Measurements from ENCODE around the gene EVI5. TPM values are rescaled to one million over a fixed set of nuclear protein-coding genes. Genes with fewer than 3 reads are reported as not detected.

The EVI5 gene
- total RNA-seq, 2 donors from 2014 or later = 20.8 to 29.0 TPM

DNA sequence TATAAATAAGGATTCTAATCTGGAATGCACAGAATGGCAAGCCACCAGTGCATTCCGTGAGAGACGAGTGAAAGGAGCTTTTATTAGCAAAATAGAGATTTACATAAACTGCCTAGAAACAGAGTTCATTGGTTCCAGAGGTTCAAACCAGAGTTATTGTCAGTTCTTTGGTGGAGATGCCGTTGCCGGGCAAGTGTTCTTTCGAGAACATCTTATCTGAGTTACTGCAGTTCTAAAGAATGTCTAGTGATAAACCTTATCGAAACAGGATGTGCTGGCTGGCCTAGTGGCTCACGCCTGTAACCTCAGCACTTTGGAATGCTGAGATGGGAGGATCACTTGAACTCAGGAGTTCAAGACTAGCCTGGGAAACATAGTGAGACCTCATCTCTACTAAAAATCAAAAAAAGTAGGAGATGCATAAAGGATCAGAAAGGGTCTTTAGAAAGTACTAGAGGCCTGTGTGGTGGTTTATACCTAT, 19.9 kb upstream of the EVI5 start:
- Histone ChIP-seq H3K9me3 (ENCODE audit: control insufficient read depth, low read length) (peaks cover 9% of the 10 kb centered on the region), H3K4me1 (ENCODE audit: control insufficient read depth, insufficient read depth, low read length) (no peaks in the 10 kb centered on the region), H3K4me3 (ENCODE audit: low read length) (peak overlapping the region; percentile 10), H3K27me3 (ENCODE audit: control insufficient read depth, insufficient read depth, low read length, poor library complexity, severe bottlenecking) (no peaks in the 10 kb centered on the region), H3K9ac (ENCODE audit: extremely low read depth, low read length, poor library complexity, severe bottlenecking) (peak overlapping the region; percentile 18), H3K27ac (ENCODE audit: low read depth, low read length) (no peak overlapping the region), H3K36me3 (ENCODE audit: control insufficient read depth, insufficient read depth, low read length) (no peaks in the 10 kb centered on the region)
- Mint-ChIP-seq H3K9me3 (peaks cover 14% of the 10 kb centered on the region), H3K27me3 (ENCODE audit: insufficient read depth) (peaks cover 4% of the 10 kb centered on the region), H3K4me3 (no peak overlapping the region), H3K27ac (peak overlapping the region; percentile 80), H3K4me1 (peaks cover 5% of the 10 kb centered on the region), H3K36me3 (ENCODE audit: low read depth) (peaks cover 6% of the 10 kb centered on the region)
- WGBS, 2 experiments (ENCODE audit: insufficient coverage in 1 of 2, insufficient read length in 1 of 2) = 65 to 83% methylated on average over 7 of the region's 7 CpGs
- peak; percentile 79 for DNase-seq
- TF ChIP-seq, protein P1, sequence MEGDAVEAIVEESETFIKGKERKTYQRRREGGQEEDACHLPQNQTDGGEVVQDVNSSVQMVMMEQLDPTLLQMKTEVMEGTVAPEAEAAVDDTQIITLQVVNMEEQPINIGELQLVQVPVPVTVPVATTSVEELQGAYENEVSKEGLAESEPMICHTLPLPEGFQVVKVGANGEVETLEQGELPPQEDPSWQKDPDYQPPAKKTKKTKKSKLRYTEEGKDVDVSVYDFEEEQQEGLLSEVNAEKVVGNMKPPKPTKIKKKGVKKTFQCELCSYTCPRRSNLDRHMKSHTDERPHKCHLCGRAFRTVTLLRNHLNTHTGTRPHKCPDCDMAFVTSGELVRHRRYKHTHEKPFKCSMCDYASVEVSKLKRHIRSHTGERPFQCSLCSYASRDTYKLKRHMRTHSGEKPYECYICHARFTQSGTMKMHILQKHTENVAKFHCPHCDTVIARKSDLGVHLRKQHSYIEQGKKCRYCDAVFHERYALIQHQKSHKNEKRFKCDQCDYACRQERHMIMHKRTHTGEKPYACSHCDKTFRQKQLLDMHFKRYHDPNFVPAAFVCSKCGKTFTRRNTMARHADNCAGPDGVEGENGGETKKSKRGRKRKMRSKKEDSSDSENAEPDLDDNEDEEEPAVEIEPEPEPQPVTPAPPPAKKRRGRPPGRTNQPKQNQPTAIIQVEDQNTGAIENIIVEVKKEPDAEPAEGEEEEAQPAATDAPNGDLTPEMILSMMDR (conservative IDR thresholded peaks at IDR 0.05) = no peak

- TF ChIP-seq, protein P1 (conservative IDR thresholded peaks at IDR 0.05) = no peak
- Histone ChIP-seq H3K36me3 (ENCODE audit: control insufficient read depth, insufficient read depth, low read length) (no peaks in the 10 kb centered on the region), H3K4me3 (ENCODE audit: low read length) (no peak overlapping the region), H3K9ac (ENCODE audit: extremely low read depth, low read length, poor library complexity, severe bottlenecking) (no peak overlapping the region), H3K27me3 (ENCODE audit: control insufficient read depth, insufficient read depth, low read length, poor library complexity, severe bottlenecking) (no peaks in the 10 kb centered on the region), H3K9me3 (ENCODE audit: control insufficient read depth, low read length) (peaks cover 9% of the 10 kb centered on the region), H3K27ac (ENCODE audit: low read depth, low read length) (no peak overlapping the region), H3K4me1 (ENCODE audit: control insufficient read depth, insufficient read depth, low read length) (no peaks in the 10 kb centered on the region)
- no peak overlapping the region for H3K4me3 Mint-ChIP-seq
- no peak for DNase-seq
- peaks cover 14% of the 10 kb centered on the region for H3K9me3 Mint-ChIP-seq
- H3K36me3 Mint-ChIP-seq (ENCODE audit: low read depth) = peaks cover 6% of the 10 kb centered on the region
- peaks cover 4% of the 10 kb centered on the region for H3K27me3 Mint-ChIP-seq (ENCODE audit: insufficient read depth)
- peaks cover 5% of the 10 kb centered on the region for H3K4me1 Mint-ChIP-seq
- no peak overlapping the region for H3K27ac Mint-ChIP-seq
- 97 to 100% methylated on average over 1 to 5 of the region's 7 CpGs for WGBS, 2 experiments (ENCODE audit: insufficient coverage in 1 of 2, insufficient read length in 1 of 2)
Observed at GRCh38 chr1:92803140-92803887, 18.4 kb upstream of the EVI5 start.

DNA sequence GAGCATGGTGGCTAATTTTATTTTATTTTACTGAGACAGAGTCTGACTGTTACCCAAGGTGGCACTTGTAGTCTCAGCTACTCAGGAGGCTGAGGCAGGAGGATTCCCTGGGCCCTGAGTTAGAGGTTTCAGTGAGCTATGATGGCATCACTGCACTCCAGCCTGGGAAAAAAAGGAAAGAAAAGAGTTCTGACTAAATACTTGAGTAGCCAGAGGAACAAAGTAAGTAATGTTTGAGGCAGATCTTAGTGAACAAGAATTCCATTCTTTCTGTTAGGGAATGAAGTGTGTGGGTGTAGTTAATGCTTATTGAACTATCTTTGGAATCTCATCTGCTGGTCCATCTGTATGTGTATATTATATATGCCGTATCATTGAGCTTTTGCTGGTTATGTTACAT, 13.1 kb upstream of the EVI5 start:
- Histone ChIP-seq H3K4me1 (ENCODE audit: control insufficient read depth, insufficient read depth, low read length) (no peaks in the 10 kb centered on the region), H3K9me3 (ENCODE audit: control insufficient read depth, low read length) (no peaks in the 10 kb centered on the region), H3K4me3 (ENCODE audit: low read length) (no peak overlapping the region), H3K9ac (ENCODE audit: extremely low read depth, low read length, poor library complexity, severe bottlenecking) (no peak overlapping the region), H3K27ac (ENCODE audit: low read depth, low read length) (no peak overlapping the region), H3K36me3 (ENCODE audit: control insufficient read depth, insufficient read depth, low read length) (no peaks in the 10 kb centered on the region), H3K27me3 (ENCODE audit: control insufficient read depth, insufficient read depth, low read length, poor library complexity, severe bottlenecking) (no peaks in the 10 kb centered on the region)
- Mint-ChIP-seq H3K4me3 (no peak overlapping the region), H3K4me1 (peaks cover 4% of the 10 kb centered on the region), H3K36me3 (ENCODE audit: low read depth) (no peaks in the 10 kb centered on the region), H3K27ac (no peak overlapping the region), H3K9me3 (no peaks in the 10 kb centered on the region), H3K27me3 (ENCODE audit: insufficient read depth) (no peaks in the 10 kb centered on the region)
- TF ChIP-seq, protein P1 (conservative IDR thresholded peaks at IDR 0.05) = no peak
- DNase-seq = no peak
- 100% methylated on average over 1 of the region's 1 CpG; no CpG with 5 or more reads in 1 of the 2 experiments for WGBS, 2 experiments (ENCODE audit: insufficient coverage in 1 of 2, insufficient read length in 1 of 2)

All from endodermal cell (in vitro differentiated cells).